GM12878 (cell line): Measurements from ENCODE around the gene ELK4. TPM values are rescaled to one million over a fixed set of nuclear protein-coding genes. Genes with fewer than 3 reads are reported as not detected.

Experiments used
- CEBPB ChIP-seq, 2 experiments: fragments of 150-350 bp in 1 of 2; IDR thresholded peaks; 2 replicates each; pipeline ENCODE4 v1.6.1; 2012 to 2014; ENCODE audit warnings: low read depth in 2 of 2, low read length in 2 of 2, borderline replicate concordance in 1 of 2, inconsistent platforms in 1 of 2
- CHD1 ChIP-seq: IDR thresholded peaks from 2 replicates; pipeline ENCODE4 v1.6.1; 2012; ENCODE audit warnings: low read depth, low read length, improper control_type of control experiment
- GABPA ChIP-seq: IDR thresholded peaks from 2 replicates; pipeline ENCODE4 v1.6.1; 2014; ENCODE audit warnings: antibody characterized with exemption, low read depth, mild to moderate bottlenecking, inconsistent platforms
- IRF5 ChIP-seq: fragments of 450-650 bp; IDR thresholded peaks from 2 replicates; pipeline ENCODE4 v1.6.1; 2017; ENCODE audit warnings: borderline replicate concordance
- SPI1 ChIP-seq: IDR thresholded peaks from 2 replicates; pipeline ENCODE4 v1.6.1; 2011; ENCODE audit warnings: low read depth, mild to moderate bottlenecking, low read length, moderate library complexity, borderline replicate concordance; ENCODE audit not compliant: insufficient read depth
- TAF1 ChIP-seq: IDR thresholded peaks from 2 replicates; pipeline ENCODE4 v1.6.1; 2011; ENCODE audit warnings: mild to moderate bottlenecking, low read depth, low read length, borderline replicate concordance
- TCF12 ChIP-seq: IDR thresholded peaks from 2 replicates; pipeline ENCODE4 v1.6.1; 2011; ENCODE audit warnings: low read depth, mild to moderate bottlenecking, low read length
- ZBTB40 ChIP-seq: fragments of 450-650 bp; IDR thresholded peaks from 2 replicates; pipeline ENCODE4 v1.6.1; 2016; ENCODE audit warnings: mild to moderate bottlenecking, moderate library complexity, borderline replicate concordance
- polyA plus RNA-seq, 11 experiments: library from polyadenylated mRNA; depleted of rRNA in 4 of 11; unstranded in 6 of 11; stranded (reverse) in 5 of 11; fragments of >200 nt; fragmentation: Nextera tagmentation in 4 of 11; fragmentation: Illumina TruSeq in 1 of 11; extraction: Ambion mirVana in 4 of 11; extraction: Trizol in 1 of 11; gene quantifications; 1 replicate in 1 of 11; 2 replicates in 10 of 11; pipeline versions ENCODE4 v1.2.1 to v1.2.3, GENCODE V29; 2011 to 2016; ENCODE audit warnings: inconsistent platforms in 2 of 11, missing spikeins in 2 of 11, low read depth in 1 of 11
- total RNA-seq, 4 experiments: library from RNA; depleted of rRNA in 3 of 4; stranded (reverse); fragments of >200 nt in 3 of 4; fragmentation: Illumina TruSeq in 1 of 4; extraction: Trizol in 1 of 4; gene quantifications; 2 replicates each; pipeline versions ENCODE4 v1.2.1 to v1.2.3, GENCODE V29; 2013 to 2021
- TF ChIP-seq, protein P1 (sequence below): fragments of 450-650 bp; IDR thresholded peaks from 2 replicates; pipeline ENCODE4 v1.6.1; 2017; ENCODE audit warnings: mild to moderate bottlenecking, moderate library complexity

The ELK4 gene
- total and polyA plus RNA-seq, 10 of the 15 experiments (the other 5 are each of a cell fraction or from before 2014, with no cell fraction given): 5.2 to 71.5 (median 18.5) TPM

GRCh38 chr1:205604059-205604458 is 27.8 kb downstream of the ELK4 start (continued):
- TF ChIP-seq, protein P1, sequence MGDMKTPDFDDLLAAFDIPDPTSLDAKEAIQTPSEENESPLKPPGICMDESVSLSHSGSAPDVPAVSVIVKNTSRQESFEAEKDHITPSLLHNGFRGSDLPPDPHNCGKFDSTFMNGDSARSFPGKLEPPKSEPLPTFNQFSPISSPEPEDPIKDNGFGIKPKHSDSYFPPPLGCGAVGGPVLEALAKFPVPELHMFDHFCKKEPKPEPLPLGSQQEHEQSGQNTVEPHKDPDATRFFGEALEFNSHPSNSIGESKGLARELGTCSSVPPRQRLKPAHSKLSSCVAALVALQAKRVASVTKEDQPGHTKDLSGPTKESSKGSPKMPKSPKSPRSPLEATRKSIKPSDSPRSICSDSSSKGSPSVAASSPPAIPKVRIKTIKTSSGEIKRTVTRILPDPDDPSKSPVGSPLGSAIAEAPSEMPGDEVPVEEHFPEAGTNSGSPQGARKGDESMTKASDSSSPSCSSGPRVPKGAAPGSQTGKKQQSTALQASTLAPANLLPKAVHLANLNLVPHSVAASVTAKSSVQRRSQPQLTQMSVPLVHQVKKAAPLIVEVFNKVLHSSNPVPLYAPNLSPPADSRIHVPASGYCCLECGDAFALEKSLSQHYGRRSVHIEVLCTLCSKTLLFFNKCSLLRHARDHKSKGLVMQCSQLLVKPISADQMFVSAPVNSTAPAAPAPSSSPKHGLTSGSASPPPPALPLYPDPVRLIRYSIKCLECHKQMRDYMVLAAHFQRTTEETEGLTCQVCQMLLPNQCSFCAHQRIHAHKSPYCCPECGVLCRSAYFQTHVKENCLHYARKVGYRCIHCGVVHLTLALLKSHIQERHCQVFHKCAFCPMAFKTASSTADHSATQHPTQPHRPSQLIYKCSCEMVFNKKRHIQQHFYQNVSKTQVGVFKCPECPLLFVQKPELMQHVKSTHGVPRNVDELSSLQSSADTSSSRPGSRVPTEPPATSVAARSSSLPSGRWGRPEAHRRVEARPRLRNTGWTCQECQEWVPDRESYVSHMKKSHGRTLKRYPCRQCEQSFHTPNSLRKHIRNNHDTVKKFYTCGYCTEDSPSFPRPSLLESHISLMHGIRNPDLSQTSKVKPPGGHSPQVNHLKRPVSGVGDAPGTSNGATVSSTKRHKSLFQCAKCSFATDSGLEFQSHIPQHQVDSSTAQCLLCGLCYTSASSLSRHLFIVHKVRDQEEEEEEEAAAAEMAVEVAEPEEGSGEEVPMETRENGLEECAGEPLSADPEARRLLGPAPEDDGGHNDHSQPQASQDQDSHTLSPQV: no peak
- TF ChIP-seq IRF5: no peak
- TF ChIP-seq GABPA: no peak
- no peak for TF ChIP-seq CHD1
- TF ChIP-seq SPI1: no peak
- no peak for TF ChIP-seq CEBPB (IDR thresholded peaks at IDR 0.05; ENCODE audit: borderline replicate concordance in 1 of 2, low read depth in 2 of 2, low read length in 2 of 2)
- TF ChIP-seq TAF1: no peak
- no peak for TF ChIP-seq TCF12
- no peak for TF ChIP-seq ZBTB40
